H1 (cell line): ENCODE measurements around the gene FAM107A. TPM values are rescaled to one million over a fixed set of nuclear protein-coding genes. Genes with fewer than 3 reads are reported as not detected.
A peak's percentile ranks its signal among the peaks of the same experiment; 100 is the strongest.

Experiments used
- CTCF ChIA-PET: fragments of 300-600 bp; sonication (Branson Sonifier 250); formaldehyde crosslinking; loops from one replicate; lab custom pipeline; 2021; ENCODE audit not compliant: partially characterized antibody; lab: Charles Lee
- POLR2A ChIA-PET: fragments of 300-600 bp; sonication (Branson Sonifier 250); formaldehyde crosslinking; loops from one replicate; lab custom pipeline; 2021; ENCODE audit warnings: inconsistent platforms; ENCODE audit not compliant: partially characterized antibody; lab: Charles Lee
- DNase-seq, 2 experiments: peaks; one replicate each; pipeline versions ENCODE4 v3.0.0 to v3.0.0-alpha.2; 2010 to 2022; ENCODE audit warnings: low spot score in 2 of 2, low read depth in 1 of 2, mixed read lengths in 1 of 2
- FAIRE-seq: peaks from 2 replicates; lab custom pipeline; 2011; peaks lifted over from hg19 to GRCh38; lab: Jason Lieb, UNC
- H2AFZ ChIP-seq: 2 replicates; pipeline ENCODE4 v1.8.1; 2012; ENCODE audit warnings: low read length, inconsistent platforms
- H2AK5ac ChIP-seq: 2 replicates; pipeline ENCODE4 v1.6.1; 2013; ENCODE audit warnings: low read depth, low read length
- H2BK120ac ChIP-seq: replicated peaks from 2 replicates; pipeline ENCODE3; 2013; ENCODE audit warnings: low read depth, low read length, inconsistent platforms
- H2BK12ac ChIP-seq: 2 replicates; pipeline ENCODE4 v1.6.1; 2013; ENCODE audit warnings: low read depth, low read length
- H2BK15ac ChIP-seq: 2 replicates; pipeline ENCODE4 v1.6.1; 2013; ENCODE audit warnings: low read length
- H2BK20ac ChIP-seq: 2 replicates; pipeline ENCODE4 v1.6.1; 2013; ENCODE audit warnings: low read length
- H2BK5ac ChIP-seq: 2 replicates; pipeline ENCODE4 v1.6.1; 2013; ENCODE audit warnings: low read depth, low read length
- H3K14ac ChIP-seq: 2 replicates; pipeline ENCODE4 v1.6.1; 2013; ENCODE audit warnings: inconsistent platforms; ENCODE audit not compliant: insufficient read length
- H3K18ac ChIP-seq: 2 replicates; pipeline ENCODE4 v1.6.1; 2013; ENCODE audit warnings: low read length; ENCODE audit errors: extremely low read depth
- H3K23ac ChIP-seq: 2 replicates; pipeline ENCODE4 v1.6.1; 2013; ENCODE audit warnings: inconsistent platforms; ENCODE audit not compliant: insufficient read length
- H3K23me2 ChIP-seq: 2 replicates; pipeline ENCODE4 v1.6.1; 2013; ENCODE audit warnings: low read depth, low read length
- H3K27ac ChIP-seq: 2 replicates; pipeline ENCODE4 v1.6.1; 2011; ENCODE audit warnings: low read depth, low read length, inconsistent platforms
- H3K27me3 ChIP-seq, 4 experiments: replicated peaks in 1 of 4; 1 replicate in 1 of 4; 2 replicates in 3 of 4; pipeline versions ENCODE4 v1.6.1 to v1.8.1; 2011 to 2013; ENCODE audit warnings: low read length in 3 of 4, mild to moderate bottlenecking in 3 of 4, inconsistent platforms in 2 of 4, mixed read lengths in 2 of 4, moderate library complexity in 1 of 4; ENCODE audit not compliant: control insufficient read depth in 3 of 4, insufficient read depth in 3 of 4; ENCODE audit errors: extremely low read depth in 1 of 4
- H3K36me3 ChIP-seq, 4 experiments: 2 replicates each; pipeline versions ENCODE4 v1.6.1 to v1.8.1; 2011 to 2013; ENCODE audit warnings: mild to moderate bottlenecking in 4 of 4, low read length in 3 of 4, moderate library complexity in 2 of 4, control low read depth in 1 of 4, inconsistent platforms in 1 of 4; ENCODE audit not compliant: insufficient read depth in 4 of 4, control insufficient read depth in 2 of 4
- H3K4ac ChIP-seq: replicated peaks from 2 replicates; pipeline ENCODE3; 2013; ENCODE audit warnings: low read length, low read depth, mixed read lengths, inconsistent platforms; ENCODE audit not compliant: insufficient read length
- H3K4me1 ChIP-seq, 4 experiments: replicated peaks in 1 of 4; 1 replicate in 1 of 4; 2 replicates in 3 of 4; pipeline versions ENCODE4 v1.6.1 to v1.8.1; 2011 to 2013; ENCODE audit warnings: low read length in 3 of 4, inconsistent platforms in 2 of 4, mixed read lengths in 1 of 4; ENCODE audit not compliant: insufficient read depth in 4 of 4, control insufficient read depth in 3 of 4
- H3K4me2 ChIP-seq, 2 experiments: 2 replicates each; pipeline versions ENCODE4 v1.6.1 to v1.8.1; 2011 to 2013; ENCODE audit warnings: low read depth in 2 of 2, low read length in 2 of 2, control low read depth in 1 of 2, inconsistent platforms in 1 of 2, mild to moderate bottlenecking in 1 of 2; ENCODE audit not compliant: insufficient read depth in 1 of 2
- H3K4me3 ChIP-seq, 4 experiments: fragments of 200-600, 300-600 bp in 1 of 4; sonication (generic), shearing (Covaris generic), sonication (Bioruptor Twin) in 1 of 4; 2 replicates each; pipeline versions ENCODE4 v1.5.1 to v1.8.1; 2011 to 2016; ENCODE audit warnings: low read length in 4 of 4, low read depth in 3 of 4, control low read depth in 2 of 4, inconsistent platforms in 2 of 4, mild to moderate bottlenecking in 2 of 4, mixed read lengths in 1 of 4, moderate library complexity in 1 of 4; ENCODE audit not compliant: insufficient read depth in 2 of 4; ENCODE audit errors: extremely low read depth in 1 of 4
- H3K56ac ChIP-seq: replicated peaks from 2 replicates; pipeline ENCODE3; 2013; ENCODE audit warnings: low read depth, mild to moderate bottlenecking, mixed read lengths, low read length, inconsistent platforms; ENCODE audit not compliant: insufficient read length
- H3K79me1 ChIP-seq: 2 replicates; pipeline ENCODE4 v1.6.1; 2013; ENCODE audit warnings: low read depth, low read length, control low read depth
- H3K79me2 ChIP-seq, 2 experiments: 2 replicates each; pipeline versions ENCODE4 v1.6.1 to v1.8.1; 2012 to 2013; ENCODE audit warnings: low read length in 2 of 2, mild to moderate bottlenecking in 2 of 2, inconsistent platforms in 1 of 2; ENCODE audit not compliant: insufficient read depth in 2 of 2, control insufficient read depth in 1 of 2
- H3K9ac ChIP-seq, 4 experiments: replicated peaks in 1 of 4; 1 replicate in 1 of 4; 2 replicates in 3 of 4; pipeline versions ENCODE4 v1.6.1 to v1.8.1; 2011 to 2013; ENCODE audit warnings: low read depth in 3 of 4, low read length in 3 of 4, control low read depth in 2 of 4, mild to moderate bottlenecking in 2 of 4, moderate library complexity in 2 of 4, inconsistent platforms in 1 of 4; ENCODE audit errors: extremely low read depth in 1 of 4
- H3K9me3 ChIP-seq, 2 experiments: 2 replicates each; pipeline versions ENCODE4 v1.6.1 to v1.8.1; 2012 to 2013; ENCODE audit warnings: mild to moderate bottlenecking in 2 of 2, moderate library complexity in 2 of 2, control low read depth in 1 of 2, inconsistent platforms in 1 of 2, low read depth in 1 of 2, low read length in 1 of 2, mixed read lengths in 1 of 2; ENCODE audit not compliant: insufficient read depth in 2 of 2
- H4K20me1 ChIP-seq, 2 experiments: replicated peaks in 1 of 2; 2 replicates each; pipeline versions ENCODE3 to v1.8.1; 2011 to 2013; ENCODE audit warnings: inconsistent platforms in 2 of 2, low read length in 2 of 2, mild to moderate bottlenecking in 1 of 2; ENCODE audit not compliant: insufficient read depth in 2 of 2, control insufficient read depth in 1 of 2
- H4K5ac ChIP-seq: 2 replicates; pipeline ENCODE4 v1.6.1; 2013; ENCODE audit warnings: low read length, low read depth, mixed read lengths, inconsistent platforms; ENCODE audit not compliant: insufficient read length
- H4K8ac ChIP-seq: 2 replicates; pipeline ENCODE4 v1.8.0; 2013; ENCODE audit warnings: mild to moderate bottlenecking, moderate library complexity, low read length, inconsistent platforms; ENCODE audit not compliant: insufficient read depth; ENCODE audit errors: extremely low read depth
- H4K91ac ChIP-seq: replicated peaks from 2 replicates; pipeline ENCODE3; 2013; ENCODE audit warnings: low read length, mixed read lengths, inconsistent platforms; ENCODE audit not compliant: insufficient read length
- CHD2 ChIP-seq: IDR thresholded peaks from 2 replicates; pipeline ENCODE4 v1.6.1; 2012; ENCODE audit warnings: low read length, improper control_type of control experiment
- MAFK ChIP-seq: IDR thresholded peaks from 2 replicates; pipeline ENCODE4 v1.6.1; 2012; ENCODE audit warnings: low read depth, mild to moderate bottlenecking, improper control_type of control experiment, low read length
- SP1 ChIP-seq: IDR thresholded peaks from 2 replicates; pipeline ENCODE4 v1.6.1; 2011; ENCODE audit warnings: low read depth, low read length
- WGBS, 2 experiments: shearing (Covaris generic) in 1 of 2; methylation state at CpG; one replicate each; pipeline versions ENCODE4 v1.1.6 to v1.1.7; 2013 to 2015; ENCODE audit warnings: low lambda C conversion rate in 2 of 2, mixed read lengths in 2 of 2, inconsistent platforms in 1 of 2, low coverage in 1 of 2, missing lambda C conversion rate in 1 of 2; ENCODE audit not compliant: insufficient replicate concordance in 2 of 2, insufficient coverage in 1 of 2, insufficient read length in 1 of 2; ENCODE audit errors: extremely low coverage in 1 of 2, missing lambda C conversion rate in 1 of 2; 5-methylcytosine and 5-hydroxymethylcytosine counted together
- polyA plus RNA-seq, 7 experiments: library from polyadenylated mRNA; depleted of rRNA in 3 of 7; stranded (reverse) in 5 of 7; unstranded in 2 of 7; fragments of >200 nt in 5 of 7; fragments of 200-250 nt in 2 of 7; gene quantifications; 1 replicate in 5 of 7; 2 replicates in 1 of 7; 4 replicates in 1 of 7; pipeline versions ENCODE4 v1.2.1 to v1.2.3, GENCODE V29; 2011 to 2013; ENCODE audit warnings: missing spikeins in 2 of 7, mixed read lengths in 2 of 7
- total RNA-seq: library from RNA; stranded (reverse); fragmentation: NEBNext Ultra II Directional; extraction: Animal tissue kit (Norgen Biotek cat#: 25700); gene quantifications from 2 replicates; pipeline ENCODE4 v1.2.1, GENCODE V29; 2021

Gene FAM107A
- total and polyA plus RNA-seq, 2 of the 8 experiments (the other 6 are each of a cell fraction or from before 2014, with no cell fraction given): 0.51 to 0.65 TPM

GRCh38 chr3:58623961-58624360 is 46.8 kb upstream of the FAM107A start:
- no peak overlapping the region for H4K91ac ChIP-seq
- H3K9me3 ChIP-seq: no peaks in the 10 kb centered on the region
- FAIRE-seq (no peak), DNase-seq (no peak)
- no peak overlapping the region for H2AFZ ChIP-seq
- no peaks in the 10 kb centered on the region for H3K4me1 ChIP-seq
- H3K23ac ChIP-seq: no peak overlapping the region
- H4K8ac ChIP-seq: no peak overlapping the region
- 75% methylated on average over 5 of the region's 5 CpGs; no CpG with 5 or more reads in 1 of the 2 experiments for WGBS, 2 experiments
- H4K5ac ChIP-seq: no peak overlapping the region
- H3K27ac ChIP-seq: no peak overlapping the region
- no peak overlapping the region for H2BK120ac ChIP-seq
- H3K79me1 ChIP-seq: no peaks in the 10 kb centered on the region
- H2BK20ac ChIP-seq: no peak overlapping the region
- TF ChIP-seq SP1 (no peak), MAFK (no peak), CHD2 (no peak)
- no peak overlapping the region for H2BK15ac ChIP-seq
- no peak overlapping the region for H3K4me2 ChIP-seq
- no peak overlapping the region for H3K4ac ChIP-seq
- no peaks in the 10 kb centered on the region for H3K27me3 ChIP-seq
- no peak overlapping the region for H3K4me3 ChIP-seq
- CTCF ChIA-PET: interaction anchor here (1.2 to 4.6 kb wide), 5 partner anchors 10 to 89 kb away, joined by 3 to 62 read pairs (median 7); no protein-coding TSS in a partner anchor
- H3K56ac ChIP-seq: no peak overlapping the region
- H3K18ac ChIP-seq: no peak overlapping the region
- no peaks in the 10 kb centered on the region for H3K23me2 ChIP-seq
- H3K9ac ChIP-seq: no peak overlapping the region
- no peaks in the 10 kb centered on the region for H4K20me1 ChIP-seq
- H2BK5ac ChIP-seq: no peak overlapping the region
- H2BK12ac ChIP-seq: peak overlapping the region; percentile 39; the same call in 1 of the 2 replicates
- H3K79me2 ChIP-seq: no peaks in the 10 kb centered on the region
- H2AK5ac ChIP-seq: no peak overlapping the region
- POLR2A ChIA-PET: no interaction called here
- no peaks in the 10 kb centered on the region for H3K36me3 ChIP-seq
- H3K14ac ChIP-seq: no peak overlapping the region
